H9 (cell line): Measurements from ENCODE around the gene TPX2. TPM values are rescaled to one million over a fixed set of nuclear protein-coding genes. Genes with fewer than 3 reads are reported as not detected.
"Not testable (repeated sequence)": the region's sequence is repeated elsewhere in the genome, so short reads cannot be mapped to it uniquely, and the experiment has no call there.

ENCODE experiments used
- DNase-seq: peaks from one replicate; pipeline ENCODE4 v3.0.0-alpha.2; 2017
- H2AFZ ChIP-seq: one replicate; pipeline ENCODE4 v1.6.1; 2013; ENCODE audit warnings: mild to moderate bottlenecking, low read length, control low read depth, moderate library complexity
- H2AK5ac ChIP-seq: 2 replicates; pipeline ENCODE4 v1.6.1; 2013; ENCODE audit warnings: low read length, control low read depth, mixed read lengths; ENCODE audit not compliant: insufficient read length
- H2BK120ac ChIP-seq: one replicate; pipeline ENCODE4 v1.6.1; 2013; ENCODE audit warnings: low read depth, mild to moderate bottlenecking, low read length, control low read depth, inconsistent platforms; ENCODE audit not compliant: poor library complexity, severe bottlenecking
- H2BK12ac ChIP-seq: 2 replicates; pipeline ENCODE4 v1.6.1; 2013; ENCODE audit warnings: low read length, control low read depth, mixed read lengths, low read depth; ENCODE audit not compliant: insufficient read length
- H2BK15ac ChIP-seq: 2 replicates; pipeline ENCODE4 v1.6.1; 2013; ENCODE audit warnings: low read depth, low read length, control low read depth
- H2BK20ac ChIP-seq: one replicate; pipeline ENCODE4 v1.6.1; 2013; ENCODE audit warnings: low read depth, mild to moderate bottlenecking, low read length, control low read depth, inconsistent platforms; ENCODE audit not compliant: poor library complexity, severe bottlenecking
- H2BK5ac ChIP-seq: 2 replicates; pipeline ENCODE4 v1.6.1; 2013; ENCODE audit warnings: low read length, control low read depth, mixed read lengths; ENCODE audit not compliant: insufficient read length
- H3K14ac ChIP-seq: 2 replicates; pipeline ENCODE4 v1.6.1; 2013; ENCODE audit warnings: low read length, control low read depth; ENCODE audit not compliant: insufficient read depth
- H3K18ac ChIP-seq: 2 replicates; pipeline ENCODE4 v1.6.1; 2013; ENCODE audit warnings: low read depth, mild to moderate bottlenecking, mixed read lengths, low read length, control low read depth; ENCODE audit not compliant: insufficient read length
- H3K23ac ChIP-seq: 2 replicates; pipeline ENCODE4 v1.6.1; 2013; ENCODE audit warnings: low read length, control low read depth, mixed read lengths, low read depth; ENCODE audit not compliant: insufficient read length
- H3K23me2 ChIP-seq: 2 replicates; pipeline ENCODE4 v1.6.1; 2013; ENCODE audit warnings: low read depth, mild to moderate bottlenecking, mixed read lengths, low read length, control low read depth; ENCODE audit not compliant: insufficient read length, poor library complexity, severe bottlenecking
- H3K27ac ChIP-seq: 2 replicates; pipeline ENCODE4 v1.5.1; 2013; ENCODE audit warnings: low read length, control low read depth, mixed read lengths, low read depth; ENCODE audit not compliant: insufficient read length
- H3K27me3 ChIP-seq: 2 replicates; pipeline ENCODE4 v1.6.1; 2013; ENCODE audit warnings: low read length, control low read depth, inconsistent platforms; ENCODE audit not compliant: insufficient read depth
- H3K4ac ChIP-seq: 2 replicates; pipeline ENCODE4 v1.6.1; 2013; ENCODE audit warnings: low read depth, mild to moderate bottlenecking, control low read depth, inconsistent platforms, low read length, moderate library complexity
- H3K4me1 ChIP-seq: 2 replicates; pipeline ENCODE4 v1.6.1; 2013; ENCODE audit warnings: low read length, control low read depth, inconsistent platforms; ENCODE audit not compliant: insufficient read depth
- H3K4me2 ChIP-seq: 2 replicates; pipeline ENCODE4 v1.6.1; 2013; ENCODE audit warnings: low read length, control low read depth, mixed read lengths; ENCODE audit not compliant: insufficient read length, insufficient read depth
- H3K56ac ChIP-seq: 2 replicates; pipeline ENCODE4 v1.6.1; 2013; ENCODE audit warnings: low read depth, mild to moderate bottlenecking, mixed read lengths, low read length, control low read depth; ENCODE audit not compliant: insufficient read length
- H3K79me1 ChIP-seq: 2 replicates; pipeline ENCODE4 v1.6.1; 2013; ENCODE audit warnings: low read depth, mild to moderate bottlenecking, moderate library complexity, low read length, control low read depth, inconsistent platforms; ENCODE audit not compliant: insufficient read depth, poor library complexity, severe bottlenecking
- H3K79me2 ChIP-seq: 2 replicates; pipeline ENCODE4 v1.6.1; 2013; ENCODE audit warnings: low read length, control low read depth, inconsistent platforms; ENCODE audit not compliant: insufficient read depth
- H3K9ac ChIP-seq: 2 replicates; pipeline ENCODE4 v1.6.1; 2013; ENCODE audit warnings: low read length, control low read depth, mixed read lengths; ENCODE audit not compliant: insufficient read length; ENCODE audit errors: extremely low read depth
- H3K9me3 ChIP-seq: one replicate; pipeline ENCODE4 v1.6.1; 2013; ENCODE audit warnings: low read depth, low read length, inconsistent platforms; ENCODE audit not compliant: control insufficient read depth
- H3T11ph ChIP-seq: one replicate; pipeline ENCODE4 v1.6.1; 2013; ENCODE audit warnings: mild to moderate bottlenecking, low read length, control low read depth, inconsistent platforms
- H4K20me1 ChIP-seq: one replicate; pipeline ENCODE4 v1.6.1; 2013; ENCODE audit not compliant: control insufficient read depth, insufficient read length, insufficient read depth
- H4K5ac ChIP-seq: 2 replicates; pipeline ENCODE4 v1.6.1; 2013; ENCODE audit warnings: low read depth, mild to moderate bottlenecking, mixed read lengths, low read length, control low read depth; ENCODE audit not compliant: insufficient read length
- H4K8ac ChIP-seq: replicated peaks from 2 replicates; pipeline ENCODE4 v1.6.1; 2013; ENCODE audit warnings: low read length, control low read depth, mixed read lengths, low read depth; ENCODE audit not compliant: insufficient read length
- H4K91ac ChIP-seq: 2 replicates; pipeline ENCODE4 v1.6.1; 2013; ENCODE audit warnings: low read depth, mild to moderate bottlenecking, moderate library complexity, mixed read lengths, low read length, control low read depth; ENCODE audit not compliant: insufficient read length
- H3K27ac Mint-ChIP-seq, 3 experiments: 2 replicates in 2 of 3; 3 replicates in 1 of 3; pipeline ENCODE4 v1.8.0; 2020 to 2021; ENCODE audit warnings: mixed read lengths in 3 of 3, mild to moderate bottlenecking in 1 of 3, moderate library complexity in 1 of 3
- H3K27me3 Mint-ChIP-seq: 2 replicates; pipeline ENCODE4 v1.8.0; 2021; ENCODE audit warnings: low read depth, mild to moderate bottlenecking, moderate library complexity, mixed read lengths
- H3K36me3 Mint-ChIP-seq, 3 experiments: 2 replicates in 2 of 3; 3 replicates in 1 of 3; pipeline ENCODE4 v1.8.0; 2020 to 2021; ENCODE audit warnings: low read depth in 3 of 3, mixed read lengths in 3 of 3; ENCODE audit not compliant: insufficient read depth in 1 of 3
- H3K4me1 Mint-ChIP-seq, 2 experiments: 2 replicates each; pipeline ENCODE4 v1.8.0; 2020; ENCODE audit warnings: mixed read lengths in 2 of 2
- H3K4me3 Mint-ChIP-seq, 2 experiments: 2 replicates in 1 of 2; 3 replicates in 1 of 2; pipeline ENCODE4 v1.8.0; 2020 to 2021; ENCODE audit warnings: mild to moderate bottlenecking in 2 of 2, mixed read lengths in 2 of 2, moderate library complexity in 1 of 2
- H3K9me3 Mint-ChIP-seq, 2 experiments: 2 replicates in 1 of 2; 3 replicates in 1 of 2; pipeline ENCODE4 v1.8.0; 2020; ENCODE audit warnings: mild to moderate bottlenecking in 2 of 2, mixed read lengths in 2 of 2, moderate library complexity in 1 of 2
- WGBS: extraction: QIAGEN DNeasy Blood & Tissue Kit; methylation state at CpG from one replicate; pipeline ENCODE4 v1.1.7; 2013; ENCODE audit warnings: missing lambda C conversion rate, low lambda C conversion rate, mixed read lengths; ENCODE audit not compliant: insufficient read length; ENCODE audit errors: extremely low coverage; 5-methylcytosine and 5-hydroxymethylcytosine counted together
- total RNA-seq: library from RNA; stranded (reverse); gene quantifications from 2 replicates; pipeline ENCODE4 v1.2.1, GENCODE V29; 2021
- TF ChIP-seq, protein P1 (sequence below): fragments of 200-600 bp; sonication (generic); conservative IDR thresholded peaks from 3 replicates; pipeline ENCODE4 v1.8.0; 2021; ENCODE audit warnings: antibody characterized with exemption, mild to moderate bottlenecking

The TPX2 gene
- total RNA-seq, 1 experiment from 2014 or later, result 161 TPM

DNA sequence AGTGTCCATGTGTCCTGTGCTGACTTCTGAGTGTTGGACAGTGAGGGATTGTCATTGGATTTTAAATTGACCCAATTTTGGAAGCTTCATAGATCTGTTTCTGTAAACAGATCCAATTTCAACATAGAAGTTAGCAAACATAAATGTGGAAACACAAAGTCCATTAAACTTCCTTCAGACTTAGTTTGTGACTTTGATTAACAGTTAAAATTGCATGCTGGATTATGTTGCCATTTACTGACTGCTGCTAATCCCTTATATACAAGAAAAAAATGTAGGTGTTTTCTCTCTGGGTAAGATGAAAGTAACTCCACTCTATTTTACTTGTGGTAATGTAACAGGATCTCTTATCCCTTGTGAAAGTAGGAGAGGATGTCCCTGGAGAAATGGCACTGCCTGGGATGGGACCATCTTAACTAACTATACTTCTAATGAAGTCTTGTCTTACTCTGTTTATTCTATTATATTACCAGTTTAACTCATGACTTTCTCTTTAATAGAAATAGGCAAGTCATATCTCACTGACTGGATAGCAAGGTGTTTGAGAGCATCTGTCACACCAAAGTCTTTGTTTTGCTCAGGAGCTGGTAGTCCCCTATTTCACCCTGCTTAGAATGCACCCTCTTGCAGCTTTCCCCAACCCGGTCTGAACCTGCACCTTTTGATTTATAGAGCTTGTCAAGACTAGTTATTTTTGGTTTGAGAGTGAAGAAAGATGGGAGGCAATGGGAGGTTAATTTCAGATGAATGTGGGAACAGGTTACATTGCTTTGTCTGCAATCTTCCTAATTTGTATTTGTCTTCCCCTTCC lies 7.2 kb downstream of the TPX2 start:
- no peak overlapping the region for H3K4me3 Mint-ChIP-seq
- Histone ChIP-seq H2BK20ac (no peak overlapping the region), H2BK15ac (no peak overlapping the region), H2BK120ac (no peak overlapping the region), H3K79me2 (peaks cover 6% of the 10 kb centered on the region; the same call in 1 of the 2 replicates), H4K5ac (no peak overlapping the region), H3K4ac (no peak overlapping the region), H3K4me1 (no peaks in the 10 kb centered on the region), H3K79me1 (peaks cover 5% of the 10 kb centered on the region), H3K23ac (no peak overlapping the region), H3K56ac (no peak overlapping the region), H2AFZ (no peak overlapping the region), H4K91ac (no peak overlapping the region), H3K27me3 (no peaks in the 10 kb centered on the region), H2AK5ac (no peak overlapping the region), H3K9ac (no peak overlapping the region), H3K9me3 (no peaks in the 10 kb centered on the region), H4K20me1 (no peaks in the 10 kb centered on the region), H4K8ac (no peak overlapping the region), H3K18ac (no peak overlapping the region), H3K14ac (no peak overlapping the region), H3K27ac (no peak overlapping the region), H3T11ph (no peak overlapping the region), H2BK12ac (no peak overlapping the region), H3K4me2 (no peak overlapping the region), H2BK5ac (no peak overlapping the region), H3K23me2 (no peaks in the 10 kb centered on the region)
- H3K27me3 Mint-ChIP-seq, result no peaks in the 10 kb centered on the region
- H3K27ac Mint-ChIP-seq, result peak overlapping the region in 2 of 3 experiments; percentile 42 to 58; a peak in 2 of 7 replicates
- H3K4me1 Mint-ChIP-seq, result peaks cover 5 to 12% of the 10 kb centered on the region in 2 experiments; a peak in 3 of 4 replicates
- H3K36me3 Mint-ChIP-seq, result peaks cover 18 to 63% (median 39%) of the 10 kb centered on the region in 3 experiments; a peak in 6 of 7 replicates
- no CpG with 5 or more reads among the region's 1 CpG for WGBS
- DNase-seq, result no peak
- TF ChIP-seq, protein P1, sequence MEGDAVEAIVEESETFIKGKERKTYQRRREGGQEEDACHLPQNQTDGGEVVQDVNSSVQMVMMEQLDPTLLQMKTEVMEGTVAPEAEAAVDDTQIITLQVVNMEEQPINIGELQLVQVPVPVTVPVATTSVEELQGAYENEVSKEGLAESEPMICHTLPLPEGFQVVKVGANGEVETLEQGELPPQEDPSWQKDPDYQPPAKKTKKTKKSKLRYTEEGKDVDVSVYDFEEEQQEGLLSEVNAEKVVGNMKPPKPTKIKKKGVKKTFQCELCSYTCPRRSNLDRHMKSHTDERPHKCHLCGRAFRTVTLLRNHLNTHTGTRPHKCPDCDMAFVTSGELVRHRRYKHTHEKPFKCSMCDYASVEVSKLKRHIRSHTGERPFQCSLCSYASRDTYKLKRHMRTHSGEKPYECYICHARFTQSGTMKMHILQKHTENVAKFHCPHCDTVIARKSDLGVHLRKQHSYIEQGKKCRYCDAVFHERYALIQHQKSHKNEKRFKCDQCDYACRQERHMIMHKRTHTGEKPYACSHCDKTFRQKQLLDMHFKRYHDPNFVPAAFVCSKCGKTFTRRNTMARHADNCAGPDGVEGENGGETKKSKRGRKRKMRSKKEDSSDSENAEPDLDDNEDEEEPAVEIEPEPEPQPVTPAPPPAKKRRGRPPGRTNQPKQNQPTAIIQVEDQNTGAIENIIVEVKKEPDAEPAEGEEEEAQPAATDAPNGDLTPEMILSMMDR, result no peak
- no peaks in the 10 kb centered on the region for H3K9me3 Mint-ChIP-seq

DNA sequence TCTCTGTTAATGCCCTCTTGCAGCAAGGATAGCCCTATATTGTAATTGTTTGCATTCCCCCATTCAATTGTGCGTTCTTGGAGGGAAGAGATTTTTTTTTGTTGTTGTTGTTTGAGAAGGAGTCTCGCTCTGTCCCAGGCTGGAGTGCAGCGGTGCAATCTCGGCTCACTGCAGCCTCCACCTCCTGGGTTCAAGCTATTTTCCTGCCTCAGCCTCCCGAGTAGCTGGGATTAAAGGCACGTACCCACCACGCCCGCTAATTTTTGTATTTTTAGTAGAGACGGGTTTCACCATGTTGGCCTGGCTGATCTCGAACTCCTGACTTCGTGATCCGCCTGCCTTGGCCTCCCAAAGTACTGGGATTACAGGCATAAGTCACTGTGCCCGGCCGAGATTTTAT lies 7.9 kb downstream of the TPX2 start:
- H3K27me3 ChIP-seq, H3K4me1 Mint-ChIP-seq, H2BK5ac ChIP-seq, H3K4me3 Mint-ChIP-seq, H3T11ph ChIP-seq, DNase-seq, H2BK120ac ChIP-seq, H3K18ac ChIP-seq, H4K91ac ChIP-seq, H2BK20ac ChIP-seq, H3K79me2 ChIP-seq, H3K23ac ChIP-seq, H2BK15ac ChIP-seq, H2AK5ac ChIP-seq, H3K23me2 ChIP-seq, H4K8ac ChIP-seq, H3K9ac ChIP-seq, H2AFZ ChIP-seq, H3K4ac ChIP-seq, H3K79me1 ChIP-seq, H4K5ac ChIP-seq, H4K20me1 ChIP-seq, H2BK12ac ChIP-seq, H3K4me1 ChIP-seq, H3K56ac ChIP-seq, H3K27me3 Mint-ChIP-seq, H3K9me3 ChIP-seq, H3K4me2 ChIP-seq, H3K14ac ChIP-seq, H3K27ac ChIP-seq, H3K9me3 Mint-ChIP-seq: not testable (repeated sequence)
- no CpG with 5 or more reads among the region's 14 CpGs for WGBS
- Mint-ChIP-seq H3K27ac (peak overlapping the region in 2 of 3 experiments; percentile 2 to 58; a peak in 2 of 7 replicates), H3K36me3 (peaks cover 15 to 63% (median 35%) of the 10 kb centered on the region in 3 experiments; a peak in 6 of 7 replicates)
